ENCODE data around the gene WBP1L.
"Not testable (repeated sequence)": the region's sequence is repeated elsewhere in the genome, so short reads cannot be mapped to it uniquely, and the experiment has no call there.

Gene WBP1L

DNA sequence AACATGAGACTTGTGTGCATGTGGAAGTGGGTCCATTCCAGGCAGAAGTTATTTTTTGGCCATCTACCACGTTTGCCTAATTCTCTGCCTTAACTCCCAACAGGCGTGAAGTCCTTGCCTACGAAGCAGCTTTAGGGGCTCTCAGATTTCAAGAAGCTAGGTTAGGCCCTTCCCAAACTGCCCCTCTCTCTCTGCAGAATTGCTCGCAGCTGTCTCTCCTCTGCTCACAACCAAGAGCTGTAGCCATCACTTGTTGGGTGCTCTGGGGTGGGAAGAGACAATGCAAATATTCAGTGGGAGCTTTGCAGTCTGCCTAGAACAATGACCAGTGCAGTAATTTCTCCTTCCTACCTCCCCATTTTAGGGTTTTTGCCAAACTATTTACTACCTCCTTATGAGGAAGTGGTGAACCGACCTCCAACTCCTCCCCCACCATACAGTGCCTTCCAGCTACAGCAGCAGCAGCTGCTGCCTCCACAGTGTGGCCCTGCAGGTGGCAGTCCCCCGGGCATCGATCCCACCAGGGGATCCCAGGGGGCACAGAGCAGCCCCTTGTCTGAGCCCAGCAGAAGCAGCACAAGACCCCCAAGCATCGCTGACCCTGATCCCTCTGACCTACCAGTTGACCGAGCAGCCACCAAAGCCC, 68.6 kb downstream of the WBP1L start:
- peak; percentile 57 to 79 (median 78) for DNase-seq

DNA sequence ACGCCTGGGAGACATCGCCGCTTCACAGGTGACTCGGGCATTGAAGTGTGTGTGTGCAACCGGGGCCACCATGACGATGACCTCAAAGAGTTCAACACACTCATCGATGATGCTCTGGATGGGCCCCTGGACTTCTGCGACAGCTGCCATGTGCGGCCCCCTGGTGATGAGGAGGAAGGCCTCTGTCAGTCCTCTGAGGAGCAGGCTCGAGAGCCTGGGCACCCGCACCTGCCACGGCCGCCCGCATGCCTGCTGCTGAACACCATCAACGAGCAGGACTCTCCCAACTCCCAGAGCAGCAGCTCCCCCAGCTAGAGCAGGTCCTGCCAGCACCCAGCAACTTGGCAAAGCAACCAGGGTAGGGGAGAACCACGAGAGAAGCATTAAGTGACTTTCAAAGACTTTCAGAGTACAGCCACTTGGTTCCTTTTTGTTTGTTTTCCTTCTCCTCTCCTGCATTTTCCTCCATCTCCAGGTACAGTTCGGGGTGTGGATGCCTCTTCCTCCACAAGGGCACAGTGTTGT, 69.3 kb downstream of the WBP1L start:
- no peak for DNase-seq

DNA sequence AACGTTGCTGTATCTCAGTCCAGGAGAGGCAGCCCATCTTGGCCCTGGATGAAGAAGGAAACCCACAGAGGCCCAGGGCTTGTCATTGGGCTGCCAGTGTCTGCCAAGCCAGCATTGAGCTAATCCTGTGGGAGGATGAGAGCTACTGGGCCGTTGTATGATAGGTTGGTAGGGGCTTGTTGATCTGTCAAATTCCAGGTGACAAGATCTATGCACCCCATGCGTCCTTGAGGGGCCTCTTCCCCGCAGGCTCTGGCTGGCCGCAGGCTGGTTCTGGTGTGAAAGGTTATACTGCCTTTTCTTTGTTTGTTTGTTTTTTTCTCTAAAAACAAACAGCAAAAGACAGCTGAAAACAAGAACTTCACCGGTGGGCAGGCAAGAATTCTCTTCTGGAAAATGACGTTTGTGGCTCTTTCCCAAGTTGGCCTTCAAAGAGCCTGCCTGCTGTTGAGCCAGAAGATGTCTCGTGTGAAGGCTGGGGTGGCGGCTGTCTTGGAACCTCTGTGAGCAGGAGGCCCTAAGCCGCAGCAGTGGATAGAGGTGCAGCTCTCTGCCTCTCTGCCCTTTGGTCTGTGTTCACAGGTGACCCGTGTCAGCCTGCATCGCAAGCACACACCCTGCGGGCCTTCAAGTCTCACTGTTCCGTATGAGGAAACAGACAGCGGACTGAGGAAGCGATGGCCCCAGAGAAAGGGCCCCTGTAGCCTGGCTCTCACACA, 70.1 kb downstream of the WBP1L start:
- DNase-seq: peak in 1 of 4 experiments; percentile 35

DNA sequence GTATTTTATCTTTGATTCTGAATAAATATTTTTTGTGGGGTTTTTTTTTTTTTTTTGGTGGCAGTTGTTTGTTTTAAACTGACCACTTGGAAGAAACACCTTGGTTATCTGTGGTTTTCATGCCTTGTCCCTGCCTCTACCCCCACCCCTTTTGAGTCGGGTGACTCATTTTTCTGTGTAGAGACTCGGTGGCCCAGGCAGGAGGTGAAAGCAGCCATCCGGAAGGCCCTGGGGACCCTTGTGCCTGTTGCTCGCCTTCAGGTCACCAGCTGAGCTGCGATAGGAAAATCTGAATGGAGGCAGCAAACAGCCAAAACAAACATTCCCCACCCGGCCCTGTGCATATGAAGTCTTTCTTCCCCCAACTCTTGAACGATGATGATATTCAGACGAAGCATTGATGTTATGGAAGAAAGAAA, 70.7 kb downstream of the WBP1L start:
- DNase-seq: no peak

DNA sequence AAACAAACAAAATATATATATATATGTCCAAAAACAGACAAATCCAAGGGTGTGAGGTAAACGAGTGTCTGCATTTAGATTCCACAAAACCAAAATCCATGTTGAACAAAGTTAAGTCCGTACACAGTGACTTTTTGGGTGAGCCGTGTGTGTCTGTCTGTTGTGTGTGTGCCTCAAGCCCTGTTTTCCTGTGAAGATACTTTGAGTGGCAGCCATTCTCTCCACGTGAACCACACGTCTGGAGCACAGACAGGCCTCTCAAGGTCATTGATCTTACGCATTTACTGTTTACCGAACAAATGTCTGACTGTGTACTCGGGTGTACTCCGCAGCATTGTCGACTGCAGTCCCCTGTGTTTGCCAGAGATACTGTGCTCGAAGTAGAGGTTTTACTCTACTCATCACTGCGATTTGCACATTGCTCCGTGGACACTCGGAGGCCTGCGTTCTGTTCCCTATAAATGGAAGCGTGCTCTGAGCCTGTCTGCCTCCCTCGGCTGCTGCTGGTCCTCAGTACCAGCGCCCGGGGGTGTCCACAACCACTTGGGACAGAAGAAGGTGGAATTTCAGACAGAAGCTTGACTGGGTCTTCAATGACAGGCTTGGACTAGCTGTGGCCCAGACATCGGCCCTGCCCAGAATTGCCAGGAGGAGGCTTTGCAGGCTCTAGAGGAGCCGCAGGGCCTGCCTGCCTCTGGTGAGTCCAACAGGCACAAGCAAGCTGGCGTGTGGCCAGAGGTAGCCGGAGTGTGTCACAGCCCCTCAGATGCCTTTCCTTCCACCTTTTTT, 71.3 kb downstream of the WBP1L start:
- DNase-seq: peak; percentile 41 to 69 (median 56)

DNA sequence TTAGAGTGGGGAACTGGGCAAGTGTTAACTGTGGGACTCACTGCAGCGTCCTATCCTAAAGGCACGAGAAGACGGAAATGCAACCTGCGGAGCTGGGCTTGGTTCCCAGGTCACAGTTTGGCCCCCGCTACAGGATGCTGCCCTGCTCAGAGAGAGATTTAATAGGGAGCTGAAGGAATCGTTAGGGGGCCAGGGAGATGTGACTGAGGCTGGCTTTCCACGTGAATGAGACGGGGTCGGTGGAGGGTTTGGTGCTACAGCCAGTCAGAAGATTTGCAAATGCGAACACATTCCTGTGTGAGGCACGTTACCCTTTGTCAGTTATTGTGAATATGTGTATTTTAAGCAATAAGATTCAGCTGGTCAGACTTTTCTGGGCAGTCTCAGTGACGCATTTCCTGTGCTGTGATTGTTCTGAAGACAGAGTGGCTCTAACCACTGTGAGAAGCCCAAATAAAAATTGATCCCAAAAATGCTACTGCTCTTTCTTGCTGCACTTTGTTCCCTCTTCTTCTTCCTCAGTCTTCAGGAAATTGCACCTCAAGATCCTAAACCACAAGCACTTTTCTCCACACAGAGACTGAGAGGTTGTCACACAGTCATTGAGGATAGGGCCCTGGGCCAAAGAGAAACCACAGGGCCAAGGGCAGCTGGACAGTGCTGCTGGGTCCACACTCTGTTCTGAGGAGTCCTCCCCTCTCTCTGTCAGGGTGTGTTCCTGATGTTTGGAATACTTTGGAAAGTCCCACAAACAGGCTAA, 72.2 kb downstream of the WBP1L start:
- peak; percentile 84 to 97 (median 92) for DNase-seq

DNA sequence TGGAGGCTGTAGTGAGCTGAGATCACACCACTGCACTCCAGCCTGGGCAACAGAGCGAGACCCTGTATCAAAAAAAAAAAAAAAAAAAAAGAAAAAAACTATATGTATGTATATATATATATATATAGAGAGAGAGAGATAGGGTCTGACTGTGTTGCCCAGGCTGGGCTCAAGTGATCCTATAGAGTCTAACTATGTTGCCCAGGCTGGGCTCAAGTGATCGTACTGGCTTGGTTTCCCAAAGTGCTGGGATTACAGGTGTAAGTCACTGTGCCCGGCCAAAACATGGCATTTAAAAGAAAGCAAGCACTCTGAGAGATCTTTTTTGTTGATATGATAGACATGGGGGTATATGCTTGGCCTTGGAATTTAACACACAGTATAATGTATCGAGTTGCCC, 73.4 kb downstream of the WBP1L start:
- no peak for DNase-seq

DNA sequence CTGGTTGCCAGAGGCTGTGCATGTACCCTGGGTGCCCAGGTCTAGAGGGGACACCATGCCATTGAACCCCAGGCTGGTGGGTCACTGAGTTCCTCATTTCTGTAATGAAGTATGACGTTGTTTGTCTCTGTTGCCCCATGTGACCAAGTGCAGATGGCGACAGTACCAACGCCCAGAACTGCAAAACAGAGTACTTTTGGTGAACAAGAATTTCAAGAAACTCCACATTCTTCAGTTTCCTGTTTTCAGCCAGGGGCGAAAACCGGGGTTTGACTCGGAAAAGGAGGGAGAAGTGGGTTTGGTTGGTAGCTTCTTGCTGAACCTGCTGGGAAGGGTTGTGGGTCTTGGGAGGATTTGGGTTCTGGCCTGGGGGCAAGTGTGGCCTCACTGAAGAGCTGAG, 75.3 kb downstream of the WBP1L start:
- peak; percentile 81 to 92 (median 85) for DNase-seq

DNA sequence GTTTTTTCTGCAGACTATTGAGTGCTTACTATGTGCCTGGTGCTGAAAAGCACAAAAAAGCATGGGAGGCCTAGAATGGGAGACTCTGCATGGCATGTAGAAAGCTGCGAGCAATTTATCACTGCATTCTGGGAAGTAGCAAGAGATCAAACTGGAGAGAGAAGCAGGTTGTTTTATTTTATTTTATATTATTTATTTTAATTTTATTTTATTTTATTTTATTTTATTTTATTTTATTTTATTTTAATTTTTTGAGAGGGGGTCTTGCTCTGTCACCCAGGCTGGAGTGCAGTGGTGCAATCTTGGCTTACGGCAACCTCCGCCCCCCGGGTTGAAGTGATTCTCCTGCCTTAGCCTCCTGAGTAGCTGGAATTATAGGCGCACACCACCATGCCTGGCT, 76.3 kb downstream of the WBP1L start:
- not testable (repeated sequence) for DNase-seq

DNA sequence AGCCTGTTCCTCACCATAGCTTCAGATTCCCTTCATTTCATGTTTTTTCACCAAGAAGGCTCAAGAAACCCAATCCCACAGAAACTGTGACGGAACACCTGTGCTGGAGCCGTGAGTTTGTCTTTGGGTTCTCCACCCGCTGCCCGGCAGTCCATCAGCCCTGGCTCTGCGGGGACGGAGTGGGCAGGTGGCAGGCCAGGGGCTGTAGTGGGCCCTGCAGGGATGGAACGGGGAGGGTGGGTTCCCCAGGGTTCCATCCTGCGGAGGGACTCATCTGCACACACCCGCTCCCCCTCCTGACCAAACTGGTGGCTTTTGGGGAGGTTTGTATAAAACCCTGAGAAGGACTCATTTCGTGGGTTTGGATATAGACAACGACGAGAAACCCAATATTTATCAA, 78.5 kb downstream of the WBP1L start:
- no peak for DNase-seq

DNA sequence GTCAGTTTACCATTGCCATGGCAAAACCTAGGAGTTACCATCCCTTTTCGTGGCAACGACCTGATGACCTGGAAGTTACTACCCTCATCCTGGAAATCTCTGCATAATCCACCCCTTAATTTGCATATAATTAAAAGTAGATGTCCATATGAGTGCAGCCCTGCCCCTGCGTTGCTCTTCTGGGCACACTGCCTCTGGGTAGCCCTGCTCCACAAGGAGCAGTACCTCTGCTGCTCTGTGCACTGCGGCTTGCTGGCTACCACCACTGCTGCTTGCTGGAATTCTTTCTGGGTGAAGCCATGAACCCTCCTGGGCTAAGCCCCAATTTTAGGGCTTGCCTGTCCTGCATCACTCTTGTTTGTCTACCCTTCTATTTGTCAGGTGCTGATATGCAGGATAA, 80.9 kb downstream of the WBP1L start:
- DNase-seq: no peak

DNA sequence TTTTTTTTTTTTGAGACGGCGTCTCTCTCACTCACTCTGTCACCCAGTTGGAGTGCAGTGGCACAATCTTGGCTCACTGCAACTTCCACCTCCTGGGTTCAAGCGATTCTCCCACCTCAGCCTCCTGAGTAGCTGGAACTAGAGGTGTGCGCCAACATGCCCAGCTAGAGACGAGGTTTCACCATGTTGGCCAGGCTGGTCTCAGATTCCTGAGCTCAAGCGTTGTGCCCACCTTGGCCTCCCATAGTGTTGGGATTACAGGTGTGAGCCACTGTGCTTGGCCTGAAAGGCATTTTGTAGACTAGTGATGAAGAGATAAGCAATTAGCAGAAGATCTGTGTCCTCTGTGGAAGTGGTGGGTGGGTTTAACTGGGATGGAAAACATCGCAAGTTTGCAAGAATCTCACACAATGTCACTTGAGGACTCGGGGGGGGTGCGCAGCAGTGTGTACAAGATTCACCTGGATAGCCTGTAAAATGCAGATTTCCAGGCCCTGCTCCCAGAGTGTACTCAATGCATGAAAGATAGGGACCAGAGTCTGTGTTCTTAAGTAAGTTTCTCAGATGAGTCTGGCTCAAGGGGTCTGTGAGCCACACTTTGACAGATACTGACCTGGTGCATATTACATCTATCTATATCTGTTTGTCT, 82.5 kb downstream of the WBP1L start:
- DNase-seq: no peak

DNA sequence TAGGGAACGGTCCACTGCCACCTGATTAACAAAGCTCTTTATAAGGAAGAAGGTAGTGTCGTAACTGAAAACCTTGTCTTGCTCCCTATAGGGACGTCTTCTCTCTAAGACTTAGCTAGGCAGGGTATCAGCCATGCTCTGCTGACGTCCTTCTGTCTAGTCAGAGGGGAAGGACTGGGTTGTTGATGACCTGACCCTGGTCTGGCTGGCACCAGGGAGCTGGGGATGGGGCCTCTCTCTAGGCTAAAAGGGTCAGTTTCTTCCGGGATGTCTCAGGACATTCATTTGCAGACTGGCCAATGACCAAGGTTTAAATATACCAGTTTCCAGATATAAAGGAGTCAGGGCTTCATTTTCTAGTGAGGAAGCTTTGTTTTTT, 83.8 kb downstream of the WBP1L start:
- no peak for DNase-seq

DNA sequence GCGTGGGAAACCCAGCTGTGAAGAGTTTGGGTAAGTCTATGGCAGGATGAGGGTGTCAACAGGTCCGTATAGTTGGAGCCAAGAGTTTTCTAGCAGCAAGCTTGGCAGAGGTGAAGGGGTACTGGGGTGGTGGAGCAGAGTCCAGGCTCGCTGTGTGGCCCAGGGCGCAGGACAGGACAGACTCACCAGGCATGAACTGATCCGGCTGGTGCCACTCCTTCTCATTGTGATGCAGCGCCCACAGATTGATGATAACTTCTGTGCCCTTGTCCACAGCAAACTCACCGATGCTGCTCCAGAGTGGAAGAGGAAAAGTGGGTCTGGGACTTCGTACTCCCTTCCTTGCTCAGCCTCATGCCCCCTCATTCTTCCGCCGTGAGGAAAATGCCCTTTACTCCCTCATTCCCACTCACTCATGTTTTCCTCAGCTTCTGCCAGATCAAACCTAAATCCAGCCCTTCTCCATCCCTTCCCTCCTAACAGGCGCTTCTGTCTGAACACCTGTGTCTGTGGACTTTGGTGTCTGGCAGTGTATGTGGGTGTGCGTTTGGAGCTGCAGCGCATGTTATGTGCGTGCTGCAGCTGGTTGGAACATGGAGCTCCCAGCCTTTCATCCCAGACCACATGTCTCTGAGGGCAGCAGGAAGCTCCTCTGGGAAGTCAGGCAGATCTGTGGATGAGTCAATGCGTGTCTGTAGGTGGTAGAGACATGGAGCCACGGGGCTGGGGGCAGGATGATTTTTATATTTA, 87.7 kb downstream of the WBP1L start:
- no peak for DNase-seq

DNA sequence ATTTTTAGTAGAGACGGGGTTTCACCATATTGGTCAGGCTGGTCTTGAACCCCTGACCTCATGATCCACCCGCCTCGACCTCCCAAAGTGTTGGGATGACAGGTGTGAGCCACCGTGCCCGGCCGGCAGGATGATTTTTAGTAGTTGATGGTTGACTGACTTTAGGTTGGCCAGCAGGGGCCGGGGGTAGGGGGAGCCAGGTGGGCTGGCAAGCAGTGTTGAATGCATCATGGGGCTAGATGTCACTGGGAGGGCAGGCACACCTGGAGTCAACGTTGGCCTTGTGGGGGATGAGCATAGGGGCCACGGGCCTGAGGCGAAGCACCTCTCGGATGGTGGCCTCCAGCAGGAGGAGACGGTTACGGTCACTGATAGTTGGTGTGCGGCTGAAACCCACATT, 88.5 kb downstream of the WBP1L start:
- no peak for DNase-seq

DNA sequence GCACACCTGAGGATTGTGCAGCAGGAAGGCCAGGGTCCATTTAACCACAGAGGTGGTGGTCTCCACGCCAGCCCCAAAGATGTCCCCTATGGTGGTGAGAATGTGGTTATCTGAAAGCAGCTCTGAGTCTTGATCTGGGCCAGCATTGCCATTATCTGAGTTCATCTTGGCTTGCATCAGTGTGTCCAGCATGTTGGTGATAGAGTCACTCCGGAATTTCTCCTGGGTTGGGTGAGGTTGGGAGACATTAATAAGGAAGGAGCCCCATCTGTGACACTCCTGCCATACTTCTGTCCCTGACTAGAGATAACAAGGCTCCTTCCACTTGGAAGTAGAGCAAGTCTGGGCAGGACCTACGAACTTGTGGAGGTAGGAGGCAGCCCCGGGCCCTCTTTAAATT, 89.2 kb downstream of the WBP1L start:
- no peak for DNase-seq

DNA sequence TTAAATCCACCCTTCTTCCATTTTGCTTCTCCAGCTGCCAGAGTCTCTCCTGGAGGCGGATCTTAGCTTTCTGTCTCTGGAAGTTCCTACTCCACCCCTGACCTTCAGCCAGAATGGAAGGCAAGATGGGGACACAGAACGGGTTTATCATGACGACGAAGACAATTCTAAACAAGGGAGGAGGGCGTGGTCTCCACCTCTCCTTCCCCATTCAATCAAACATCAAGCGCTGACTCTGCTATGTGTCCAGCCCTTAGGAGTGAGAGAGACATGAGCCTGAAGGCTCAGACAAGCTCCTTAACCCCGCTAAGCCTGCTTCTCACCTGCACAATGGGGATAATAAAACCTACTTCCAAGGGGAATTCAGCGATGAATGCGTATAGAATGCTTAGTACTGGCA, 90.4 kb downstream of the WBP1L start:
- peak in 1 of 4 experiments; percentile 25 for DNase-seq

DNA sequence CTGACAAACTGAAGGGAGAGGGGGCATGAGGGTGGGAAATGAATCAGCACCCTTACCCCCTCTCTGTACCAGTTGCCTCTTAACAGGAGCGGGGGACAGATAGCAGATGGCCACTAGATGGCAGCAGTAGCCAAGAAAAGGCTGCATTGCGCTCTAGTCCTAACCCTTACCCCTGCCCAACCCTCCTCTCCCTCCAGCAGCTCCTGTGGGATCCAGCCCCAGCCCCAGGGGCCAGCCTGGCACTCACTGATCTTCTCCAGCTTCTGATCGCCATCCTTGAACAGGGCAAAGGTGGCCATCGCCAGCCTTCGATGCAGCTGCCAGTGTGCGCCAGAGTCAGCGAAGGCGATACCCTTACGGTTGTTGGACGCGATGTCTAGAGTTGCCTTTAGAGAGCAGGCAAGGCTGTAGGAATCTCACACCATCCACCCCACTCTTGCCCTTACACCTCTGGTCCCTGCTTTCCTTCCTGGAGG, 91.3 kb downstream of the WBP1L start:
- peak; percentile 84 to 91 (median 90) for DNase-seq

DNA sequence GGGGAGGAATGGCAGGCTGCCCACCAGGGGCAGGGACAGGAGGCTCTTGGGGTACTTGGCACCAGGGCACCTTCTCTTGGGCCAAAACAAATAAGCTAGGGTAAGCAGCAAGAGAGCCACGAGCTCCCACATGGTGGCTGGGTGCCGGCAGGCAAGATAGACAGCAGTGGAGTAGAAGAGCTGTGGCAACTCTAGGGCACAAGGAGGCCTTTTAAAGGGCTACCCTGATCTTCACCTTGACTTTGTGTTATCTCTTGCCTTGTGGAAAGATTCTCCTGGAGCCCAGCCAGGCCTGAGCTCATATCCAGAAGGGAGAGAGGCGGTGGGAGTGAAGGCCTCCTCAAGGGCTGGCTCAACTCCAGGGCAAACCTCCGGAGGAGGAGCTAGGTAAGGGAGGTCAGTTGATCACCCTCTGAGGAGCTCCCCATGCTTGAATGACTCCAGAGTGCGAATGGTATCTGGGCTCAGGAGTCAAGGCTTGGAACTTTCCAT, 93.5 kb downstream of the WBP1L start, which contains the start of gene CYP17A1:
CYP17A1 (minus strand) TSS at position 184 of the 492 bp plus-strand sequence; CDS start at position 132, 52 bp downstream.
- no peak for DNase-seq

DNA sequence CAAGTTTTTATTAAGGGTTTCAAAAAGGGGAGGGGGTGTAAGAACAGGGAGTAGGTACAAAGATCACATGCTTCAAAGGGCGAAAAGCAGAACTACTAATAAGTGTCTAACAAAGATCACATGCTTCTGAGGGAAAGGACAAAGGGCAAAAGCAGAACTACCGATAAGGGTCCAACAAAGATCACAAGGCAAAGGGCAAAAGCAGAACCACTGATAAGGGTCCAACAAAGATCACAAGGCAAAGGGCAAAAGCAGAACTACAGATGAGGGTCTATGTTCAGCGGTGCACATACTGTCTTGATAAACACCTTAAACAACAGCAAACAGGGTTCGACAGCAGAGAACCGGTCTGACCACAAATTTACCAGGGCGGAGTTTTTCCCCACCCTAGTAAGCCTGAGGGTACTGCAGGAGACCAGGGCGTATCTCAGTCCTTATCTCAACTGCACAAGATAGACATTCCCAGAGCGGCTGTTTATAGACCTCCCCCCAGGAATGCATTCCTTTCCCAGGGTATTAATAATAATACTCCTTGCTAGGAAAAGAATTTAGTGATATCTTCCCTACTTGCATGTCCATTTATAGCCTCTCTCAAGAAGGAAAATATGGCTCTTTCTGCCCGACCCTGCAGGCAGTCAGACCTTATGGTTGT, 94.7 kb downstream of the WBP1L start:
- DNase-seq: peak in 1 of 4 experiments; percentile 38

All from suppressor macrophage (primary cell).